Measurements from ENCODE around the gene IQSEC3.

GRCh38 chr12:180445-180844 lies 113.9 kb downstream of the IQSEC3 start:
- TF ChIP-seq, protein P1, sequence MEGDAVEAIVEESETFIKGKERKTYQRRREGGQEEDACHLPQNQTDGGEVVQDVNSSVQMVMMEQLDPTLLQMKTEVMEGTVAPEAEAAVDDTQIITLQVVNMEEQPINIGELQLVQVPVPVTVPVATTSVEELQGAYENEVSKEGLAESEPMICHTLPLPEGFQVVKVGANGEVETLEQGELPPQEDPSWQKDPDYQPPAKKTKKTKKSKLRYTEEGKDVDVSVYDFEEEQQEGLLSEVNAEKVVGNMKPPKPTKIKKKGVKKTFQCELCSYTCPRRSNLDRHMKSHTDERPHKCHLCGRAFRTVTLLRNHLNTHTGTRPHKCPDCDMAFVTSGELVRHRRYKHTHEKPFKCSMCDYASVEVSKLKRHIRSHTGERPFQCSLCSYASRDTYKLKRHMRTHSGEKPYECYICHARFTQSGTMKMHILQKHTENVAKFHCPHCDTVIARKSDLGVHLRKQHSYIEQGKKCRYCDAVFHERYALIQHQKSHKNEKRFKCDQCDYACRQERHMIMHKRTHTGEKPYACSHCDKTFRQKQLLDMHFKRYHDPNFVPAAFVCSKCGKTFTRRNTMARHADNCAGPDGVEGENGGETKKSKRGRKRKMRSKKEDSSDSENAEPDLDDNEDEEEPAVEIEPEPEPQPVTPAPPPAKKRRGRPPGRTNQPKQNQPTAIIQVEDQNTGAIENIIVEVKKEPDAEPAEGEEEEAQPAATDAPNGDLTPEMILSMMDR (conservative IDR thresholded peaks at IDR 0.05; ENCODE audit: low read depth, low read length) = no peak
- no peak for TF ChIP-seq EZH2 (IDR thresholded peaks at IDR 0.05; ENCODE audit: borderline replicate concordance, low read depth, low read length, poor library complexity, severe bottlenecking)

Measured in A673 (cell line).